ENCODE measurements around the gene TNFRSF19.

DNA sequence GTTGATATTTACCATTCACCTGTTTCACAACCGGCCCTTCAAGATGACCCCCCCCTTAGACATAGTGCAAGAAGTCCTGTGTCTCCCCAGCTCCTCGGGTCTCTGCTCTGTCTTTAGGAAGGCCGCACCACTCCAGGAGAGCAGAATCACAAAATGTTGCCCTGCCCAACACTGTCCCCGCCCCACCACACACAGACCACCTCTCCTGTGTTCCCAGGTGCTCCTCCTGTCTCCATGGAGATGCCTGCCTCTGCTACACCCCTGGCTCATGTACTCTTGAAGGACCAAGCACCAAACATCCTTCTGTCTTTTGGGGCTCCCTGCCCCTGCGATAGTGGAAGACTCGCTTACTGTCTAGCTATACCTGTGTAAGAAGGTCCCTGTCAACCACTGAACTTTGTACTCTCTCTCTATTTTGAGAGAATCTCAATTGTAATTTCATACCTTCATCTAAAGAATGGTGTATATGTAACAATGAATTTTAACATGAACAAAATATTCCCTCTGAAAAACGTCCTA lies 9.6 kb upstream of the TNFRSF19 start:
- no peak for TF ChIP-seq CTCF (CRISPR knock-in tag; IDR thresholded peaks at IDR 0.05)
- no peak for TF ChIP-seq MAFK (conservative IDR thresholded peaks at IDR 0.05 in 1 of 2, IDR thresholded peaks at IDR 0.05 in 1 of 2; ENCODE audit: low read length in 2 of 2)
- no peak for TF ChIP-seq POLR2A (IDR thresholded peaks at IDR 0.05; ENCODE audit: insufficient read depth in 1 of 2, low read depth in 2 of 2, low read length in 2 of 2)
- no peak for TF ChIP-seq ZNF639 (CRISPR knock-in tag; conservative IDR thresholded peaks at IDR 0.05)
- TF ChIP-seq HNF1A (IDR thresholded peaks at IDR 0.05; ENCODE audit: low read depth) = no peak
- no peak for TF ChIP-seq HNF1A (CRISPR knock-in tag; IDR thresholded peaks at IDR 0.05; ENCODE audit: borderline replicate concordance)
- TF ChIP-seq MAX (IDR thresholded peaks at IDR 0.05) = no peak
- no peak for TF ChIP-seq JUN (CRISPR knock-in tag; IDR thresholded peaks at IDR 0.05)
